ENCODE measurements around the gene KIAA1217.

KIAA1217 gene

GRCh38 chr10:24519950-24520349 lies 311.0 kb downstream of the KIAA1217 start:
- no peaks in the 10 kb centered on the region for H3K27me3 ChIP-seq (ENCODE audit: insufficient read depth, low read depth)
- H3K4me3 ChIP-seq (IDR thresholded peaks at IDR 0.05; ENCODE audit: insufficient read depth, low read depth, low read length), result no peak overlapping the region
- no peak overlapping the region for H3K27ac ChIP-seq
- no peak overlapping the region for H2AFZ ChIP-seq (ENCODE audit: low read depth)
- no peak overlapping the region for H3K9ac ChIP-seq
- no peaks in the 10 kb centered on the region for H3K4me1 ChIP-seq (ENCODE audit: low read depth, poor library complexity, severe bottlenecking)
- H4K20me1 ChIP-seq (ENCODE audit: insufficient read depth), result no peaks in the 10 kb centered on the region
- no peaks in the 10 kb centered on the region for H3K36me3 ChIP-seq (ENCODE audit: insufficient read depth)
- TF ChIP-seq, protein P1, sequence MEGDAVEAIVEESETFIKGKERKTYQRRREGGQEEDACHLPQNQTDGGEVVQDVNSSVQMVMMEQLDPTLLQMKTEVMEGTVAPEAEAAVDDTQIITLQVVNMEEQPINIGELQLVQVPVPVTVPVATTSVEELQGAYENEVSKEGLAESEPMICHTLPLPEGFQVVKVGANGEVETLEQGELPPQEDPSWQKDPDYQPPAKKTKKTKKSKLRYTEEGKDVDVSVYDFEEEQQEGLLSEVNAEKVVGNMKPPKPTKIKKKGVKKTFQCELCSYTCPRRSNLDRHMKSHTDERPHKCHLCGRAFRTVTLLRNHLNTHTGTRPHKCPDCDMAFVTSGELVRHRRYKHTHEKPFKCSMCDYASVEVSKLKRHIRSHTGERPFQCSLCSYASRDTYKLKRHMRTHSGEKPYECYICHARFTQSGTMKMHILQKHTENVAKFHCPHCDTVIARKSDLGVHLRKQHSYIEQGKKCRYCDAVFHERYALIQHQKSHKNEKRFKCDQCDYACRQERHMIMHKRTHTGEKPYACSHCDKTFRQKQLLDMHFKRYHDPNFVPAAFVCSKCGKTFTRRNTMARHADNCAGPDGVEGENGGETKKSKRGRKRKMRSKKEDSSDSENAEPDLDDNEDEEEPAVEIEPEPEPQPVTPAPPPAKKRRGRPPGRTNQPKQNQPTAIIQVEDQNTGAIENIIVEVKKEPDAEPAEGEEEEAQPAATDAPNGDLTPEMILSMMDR (conservative IDR thresholded peaks at IDR 0.05; ENCODE audit: low read depth, low read length), result no peak
- H3K79me2 ChIP-seq (ENCODE audit: insufficient read depth, low read depth), result no peaks in the 10 kb centered on the region
- no peak overlapping the region for H3K4me2 ChIP-seq

DNA sequence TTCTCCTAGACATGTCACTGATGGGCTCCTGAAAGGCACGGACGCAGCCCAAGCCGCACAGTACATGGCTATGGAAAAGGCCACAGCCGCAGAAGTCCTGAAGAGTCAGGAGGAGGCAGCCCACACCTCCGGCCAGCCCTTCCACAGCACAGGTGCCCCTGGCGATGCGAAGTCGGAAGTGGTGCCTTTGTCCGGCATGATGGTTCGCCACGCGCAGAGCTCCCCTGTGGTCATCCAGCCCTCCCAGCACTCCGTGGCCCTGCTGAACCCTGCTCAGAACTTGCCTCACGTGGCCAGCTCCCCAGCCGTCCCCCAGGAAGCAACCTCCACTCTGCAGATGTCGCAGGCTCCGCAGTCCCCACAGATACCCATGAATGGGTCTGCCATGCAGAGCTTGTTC lies 315.4 kb downstream of the KIAA1217 start:
- no peak overlapping the region for H3K4me3 ChIP-seq (IDR thresholded peaks at IDR 0.05; ENCODE audit: insufficient read depth, low read depth, low read length)
- H3K4me2 ChIP-seq, result no peak overlapping the region
- TF ChIP-seq, protein P1 (conservative IDR thresholded peaks at IDR 0.05; ENCODE audit: low read depth, low read length), result no peak
- H3K27me3 ChIP-seq (ENCODE audit: insufficient read depth, low read depth), result no peaks in the 10 kb centered on the region
- H3K9ac ChIP-seq, result no peak overlapping the region
- H3K36me3 ChIP-seq (ENCODE audit: insufficient read depth), result no peaks in the 10 kb centered on the region
- no peaks in the 10 kb centered on the region for H3K79me2 ChIP-seq (ENCODE audit: insufficient read depth, low read depth)
- no peak overlapping the region for H3K27ac ChIP-seq
- no peaks in the 10 kb centered on the region for H3K4me1 ChIP-seq (ENCODE audit: low read depth, poor library complexity, severe bottlenecking)
- H4K20me1 ChIP-seq (ENCODE audit: insufficient read depth), result no peaks in the 10 kb centered on the region
- H2AFZ ChIP-seq (ENCODE audit: low read depth), result no peak overlapping the region

- Histone ChIP-seq H3K36me3 (ENCODE audit: insufficient read depth) (no peaks in the 10 kb centered on the region), H3K4me3 (IDR thresholded peaks at IDR 0.05; ENCODE audit: insufficient read depth, low read depth, low read length) (no peak overlapping the region)
Measured at GRCh38 chr10:24526085-24526649, 317.2 kb downstream of the KIAA1217 start.

DNA sequence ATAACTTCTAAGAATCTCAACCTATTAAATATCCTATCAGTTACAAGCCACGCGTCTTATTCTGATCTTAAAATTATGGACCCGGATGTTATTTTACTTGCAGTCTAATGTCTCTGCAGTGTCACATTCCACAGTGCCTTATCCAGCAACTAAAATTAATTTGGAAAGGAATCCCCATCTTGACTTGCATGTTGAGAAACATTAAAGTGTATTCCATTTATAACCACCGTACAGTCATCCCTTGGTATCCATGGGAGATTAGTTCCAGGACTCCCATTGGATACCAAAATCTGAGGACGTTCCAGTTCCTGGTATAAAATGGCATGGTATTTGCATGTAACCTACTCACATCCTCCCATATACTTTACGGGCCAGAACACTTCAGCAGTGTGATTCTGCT lies 320.0 kb downstream of the KIAA1217 start:
- H3K27me3 ChIP-seq (ENCODE audit: insufficient read depth, low read depth), result no peaks in the 10 kb centered on the region
- no peak overlapping the region for H3K4me3 ChIP-seq (IDR thresholded peaks at IDR 0.05; ENCODE audit: insufficient read depth, low read depth, low read length)
- no peaks in the 10 kb centered on the region for H3K4me1 ChIP-seq (ENCODE audit: low read depth, poor library complexity, severe bottlenecking)
- H2AFZ ChIP-seq (ENCODE audit: low read depth), result no peak overlapping the region
- H3K4me2 ChIP-seq, result no peak overlapping the region
- H3K27ac ChIP-seq, result no peak overlapping the region
- H4K20me1 ChIP-seq (ENCODE audit: insufficient read depth), result no peaks in the 10 kb centered on the region
- H3K36me3 ChIP-seq (ENCODE audit: insufficient read depth), result no peaks in the 10 kb centered on the region
- H3K79me2 ChIP-seq (ENCODE audit: insufficient read depth, low read depth), result no peaks in the 10 kb centered on the region
- no peak overlapping the region for H3K9ac ChIP-seq
- TF ChIP-seq, protein P1 (conservative IDR thresholded peaks at IDR 0.05; ENCODE audit: low read depth, low read length), result no peak

More at GRCh38 chr10:24526085-24526649, 317.2 kb downstream of the KIAA1217 start:
- Histone ChIP-seq H3K9ac (no peak overlapping the region), H3K27ac (no peak overlapping the region), H2AFZ (ENCODE audit: low read depth) (no peak overlapping the region), H3K79me2 (ENCODE audit: insufficient read depth, low read depth) (no peaks in the 10 kb centered on the region), H4K20me1 (ENCODE audit: insufficient read depth) (no peaks in the 10 kb centered on the region), H3K4me2 (no peak overlapping the region), H3K27me3 (ENCODE audit: insufficient read depth, low read depth) (no peaks in the 10 kb centered on the region), H3K4me1 (ENCODE audit: low read depth, poor library complexity, severe bottlenecking) (no peaks in the 10 kb centered on the region)
- TF ChIP-seq, protein P1 (conservative IDR thresholded peaks at IDR 0.05; ENCODE audit: low read depth, low read length), result no peak

Measured in KMS-11 (cell line).